ENCODE data around the gene AMPD1.

AMPD1 gene

GRCh38 chr1:114710360-114710759 lies 15.0 kb upstream of the AMPD1 start:
- no peak overlapping the region for H4K8ac ChIP-seq (ENCODE audit: low read depth, low read length)
- H3K4ac ChIP-seq (ENCODE audit: low read length): no peak overlapping the region
- H2BK5ac ChIP-seq (ENCODE audit: low read length): no peak overlapping the region
- no peak overlapping the region for H3K23ac ChIP-seq (ENCODE audit: low read depth, low read length, poor library complexity)
- no peak overlapping the region for H3K9ac ChIP-seq (ENCODE audit: low read depth, low read length, poor library complexity)
- H3K14ac ChIP-seq (ENCODE audit: low read length): no peak overlapping the region
- WGBS, 2 donors (ENCODE audit: extremely low coverage in 2 of 2, insufficient read length in 2 of 2, insufficient replicate concordance in 1 of 2): 100% methylated on average over 2 of the region's 3 CpGs; no CpG with 5 or more reads in 1 of the 2 donors
- no peak overlapping the region for H3K18ac ChIP-seq (ENCODE audit: low read length)
- H3K9me3 ChIP-seq (replicated peaks in 1 of 2; ENCODE audit: control insufficient read depth in 2 of 2, insufficient read depth in 1 of 2, low read depth in 1 of 2, low read length in 2 of 2): no peaks in the 10 kb centered on the region
- H3K36me3 ChIP-seq (replicated peaks in 1 of 2; ENCODE audit: control insufficient read depth in 2 of 2, insufficient read depth in 2 of 2, low read length in 2 of 2): peaks cover 15 to 94% of the 10 kb centered on the region in 2 donors
- no peak overlapping the region for H2BK15ac ChIP-seq (ENCODE audit: low read length)
- no peak overlapping the region for H2AK5ac ChIP-seq (ENCODE audit: low read depth, low read length)
- no peak overlapping the region for H2BK12ac ChIP-seq (ENCODE audit: low read length)
- no peaks in the 10 kb centered on the region for H3K27me3 ChIP-seq (ENCODE audit: control insufficient read depth in 3 of 3, insufficient read depth in 3 of 3, low read depth in 1 of 3, low read length in 3 of 3)
- H4K91ac ChIP-seq (ENCODE audit: low read depth, low read length, poor library complexity): no peak overlapping the region
- H3K79me1 ChIP-seq (ENCODE audit: low read depth, low read length): peaks cover 2% of the 10 kb centered on the region
- no peak for DNase-seq (ENCODE audit: low spot score)
- H3K4me1 ChIP-seq (ENCODE audit: control insufficient read depth in 2 of 2, insufficient read depth in 1 of 2, low read depth in 1 of 2, low read length in 2 of 2): no peaks in the 10 kb centered on the region
- H3K4me2 ChIP-seq (ENCODE audit: insufficient read depth, low read length, poor library complexity, severe bottlenecking): no peak overlapping the region
- no peak overlapping the region for H3K27ac ChIP-seq (replicated peaks; ENCODE audit: low read length)
- H3K4me3 ChIP-seq (ENCODE audit: low read length in 2 of 2): no peak overlapping the region
- H2AFZ ChIP-seq (ENCODE audit: low read length): no peak overlapping the region
- no peak overlapping the region for H2BK120ac ChIP-seq (ENCODE audit: low read depth, low read length)

DNA sequence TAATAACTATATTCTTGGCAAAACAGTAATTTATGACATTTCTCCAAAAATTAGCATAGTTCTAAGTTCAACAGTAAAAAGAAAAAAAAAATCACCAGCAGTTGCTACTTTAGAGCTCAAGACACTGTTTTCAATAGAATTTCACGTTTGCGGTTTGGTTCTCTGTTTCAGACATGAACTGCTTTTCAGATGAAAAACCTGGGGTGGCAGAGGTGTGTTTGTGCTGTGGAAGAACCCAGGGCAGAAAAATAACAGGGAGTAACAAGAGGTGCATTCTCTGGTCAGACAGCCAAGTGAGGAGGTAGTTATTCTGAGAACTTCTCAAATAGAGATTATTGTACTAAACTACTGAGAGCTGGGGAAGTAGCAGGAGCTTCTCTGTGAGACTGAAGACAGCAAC lies 12.3 kb upstream of the AMPD1 start:
- Histone ChIP-seq H3K23ac (ENCODE audit: low read depth, low read length, poor library complexity) (no peak overlapping the region), H2BK5ac (ENCODE audit: low read length) (no peak overlapping the region), H3K9me3 (replicated peaks in 1 of 2; ENCODE audit: control insufficient read depth in 2 of 2, insufficient read depth in 1 of 2, low read depth in 1 of 2, low read length in 2 of 2) (no peaks in the 10 kb centered on the region), H3K14ac (ENCODE audit: low read length) (no peak overlapping the region), H2AFZ (ENCODE audit: low read length) (no peak overlapping the region), H3K36me3 (replicated peaks in 1 of 2; ENCODE audit: control insufficient read depth in 2 of 2, insufficient read depth in 2 of 2, low read length in 2 of 2) (peaks cover 13 to 72% of the 10 kb centered on the region in 2 donors), H4K91ac (ENCODE audit: low read depth, low read length, poor library complexity) (no peak overlapping the region), H2BK12ac (ENCODE audit: low read length) (no peak overlapping the region), H3K27me3 (ENCODE audit: control insufficient read depth in 3 of 3, insufficient read depth in 3 of 3, low read depth in 1 of 3, low read length in 3 of 3) (no peaks in the 10 kb centered on the region), H3K18ac (ENCODE audit: low read length) (no peak overlapping the region), H3K9ac (ENCODE audit: low read depth, low read length, poor library complexity) (no peak overlapping the region), H2BK120ac (ENCODE audit: low read depth, low read length) (no peak overlapping the region), H3K4me1 (ENCODE audit: control insufficient read depth in 2 of 2, insufficient read depth in 1 of 2, low read depth in 1 of 2, low read length in 2 of 2) (no peaks in the 10 kb centered on the region), H3K4me3 (ENCODE audit: low read length in 2 of 2) (no peak overlapping the region), H3K4me2 (ENCODE audit: insufficient read depth, low read length, poor library complexity, severe bottlenecking) (no peak overlapping the region), H2AK5ac (ENCODE audit: low read depth, low read length) (no peak overlapping the region), H3K79me1 (ENCODE audit: low read depth, low read length) (no peaks in the 10 kb centered on the region), H3K27ac (replicated peaks; ENCODE audit: low read length) (no peak overlapping the region), H3K4ac (ENCODE audit: low read length) (no peak overlapping the region), H4K8ac (ENCODE audit: low read depth, low read length) (no peak overlapping the region), H2BK15ac (ENCODE audit: low read length) (no peak overlapping the region)
- WGBS, 2 donors (ENCODE audit: extremely low coverage in 2 of 2, insufficient read length in 2 of 2, insufficient replicate concordance in 1 of 2): no CpG with 5 or more reads among the region's 2 CpGs
- no peak for DNase-seq (ENCODE audit: low spot score)

DNA sequence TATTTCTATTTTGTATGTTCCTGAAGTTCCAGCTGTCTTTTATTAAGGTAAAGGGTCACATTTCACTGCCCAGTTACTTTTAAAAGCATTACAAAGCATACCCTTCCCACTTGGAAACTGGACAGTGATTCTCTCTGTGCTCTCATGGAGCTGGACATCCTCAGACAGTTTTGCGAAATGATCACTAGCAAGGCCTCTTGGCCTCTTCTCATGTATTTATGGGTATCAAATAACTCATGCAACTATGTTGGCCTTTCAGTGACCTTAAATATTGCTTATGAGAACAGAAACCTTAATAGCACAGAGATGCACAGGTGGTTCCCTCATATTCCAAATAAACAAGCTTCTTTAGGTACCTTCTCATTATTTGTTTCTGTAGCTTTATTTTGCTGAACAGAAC lies 7.9 kb upstream of the AMPD1 start:
- H3K27ac ChIP-seq (replicated peaks; ENCODE audit: low read length): no peak overlapping the region
- DNase-seq (ENCODE audit: low spot score): no peak
- H3K79me1 ChIP-seq (ENCODE audit: low read depth, low read length): no peaks in the 10 kb centered on the region
- H2AFZ ChIP-seq (ENCODE audit: low read length): no peak overlapping the region
- no peak overlapping the region for H3K23ac ChIP-seq (ENCODE audit: low read depth, low read length, poor library complexity)
- H2BK12ac ChIP-seq (ENCODE audit: low read length): no peak overlapping the region
- no peak overlapping the region for H2BK120ac ChIP-seq (ENCODE audit: low read depth, low read length)
- H3K14ac ChIP-seq (ENCODE audit: low read length): no peak overlapping the region
- WGBS, 2 donors (ENCODE audit: extremely low coverage in 2 of 2, insufficient read length in 2 of 2, insufficient replicate concordance in 1 of 2): no CpG with 5 or more reads among the region's 1 CpG
- H2AK5ac ChIP-seq (ENCODE audit: low read depth, low read length): no peak overlapping the region
- no peak overlapping the region for H4K91ac ChIP-seq (ENCODE audit: low read depth, low read length, poor library complexity)
- no peak overlapping the region for H4K8ac ChIP-seq (ENCODE audit: low read depth, low read length)
- peaks cover 0 to 5% (median 0%) of the 10 kb centered on the region in 3 experiments for H3K27me3 ChIP-seq (ENCODE audit: control insufficient read depth in 3 of 3, insufficient read depth in 3 of 3, low read depth in 1 of 3, low read length in 3 of 3)
- H3K4me3 ChIP-seq (ENCODE audit: low read length in 2 of 2): no peak overlapping the region
- H3K18ac ChIP-seq (ENCODE audit: low read length): no peak overlapping the region
- H3K4ac ChIP-seq (ENCODE audit: low read length): no peak overlapping the region
- no peak overlapping the region for H2BK5ac ChIP-seq (ENCODE audit: low read length)
- H3K9ac ChIP-seq (ENCODE audit: low read depth, low read length, poor library complexity): no peak overlapping the region
- no peaks in the 10 kb centered on the region for H3K9me3 ChIP-seq (replicated peaks in 1 of 2; ENCODE audit: control insufficient read depth in 2 of 2, insufficient read depth in 1 of 2, low read depth in 1 of 2, low read length in 2 of 2)
- no peaks in the 10 kb centered on the region for H3K4me1 ChIP-seq (ENCODE audit: control insufficient read depth in 2 of 2, insufficient read depth in 1 of 2, low read depth in 1 of 2, low read length in 2 of 2)
- H3K4me2 ChIP-seq (ENCODE audit: insufficient read depth, low read length, poor library complexity, severe bottlenecking): no peak overlapping the region
- peaks cover 4 to 32% of the 10 kb centered on the region in 2 donors for H3K36me3 ChIP-seq (replicated peaks in 1 of 2; ENCODE audit: control insufficient read depth in 2 of 2, insufficient read depth in 2 of 2, low read length in 2 of 2)
- no peak overlapping the region for H2BK15ac ChIP-seq (ENCODE audit: low read length)

DNA sequence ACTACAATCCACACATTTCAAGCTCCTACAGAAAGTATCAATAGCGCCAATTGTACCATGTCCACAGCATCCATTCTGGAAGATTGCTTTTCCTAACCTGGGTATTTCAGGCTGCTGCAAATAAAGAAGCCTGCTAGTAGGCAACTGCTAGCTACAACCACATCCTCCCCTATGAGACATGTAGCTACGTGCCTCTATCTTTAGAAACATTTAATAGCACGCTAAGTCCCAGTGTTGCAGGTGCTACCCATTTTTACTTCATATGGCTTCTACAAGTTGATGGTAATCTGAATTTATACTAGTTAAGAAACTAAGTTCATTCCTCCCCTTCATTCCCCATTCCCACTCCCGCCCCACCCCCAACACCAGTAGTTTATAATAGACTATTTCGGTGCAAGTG lies 7.4 kb upstream of the AMPD1 start:
- Histone ChIP-seq H3K4me2 (ENCODE audit: insufficient read depth, low read length, poor library complexity, severe bottlenecking) (no peak overlapping the region), H2AK5ac (ENCODE audit: low read depth, low read length) (no peak overlapping the region), H4K8ac (ENCODE audit: low read depth, low read length) (no peak overlapping the region), H3K23ac (ENCODE audit: low read depth, low read length, poor library complexity) (no peak overlapping the region), H3K27me3 (ENCODE audit: control insufficient read depth in 3 of 3, insufficient read depth in 3 of 3, low read depth in 1 of 3, low read length in 3 of 3) (peaks cover 0 to 5% (median 0%) of the 10 kb centered on the region in 3 experiments), H2AFZ (ENCODE audit: low read length) (no peak overlapping the region), H3K4me3 (ENCODE audit: low read length in 2 of 2) (no peak overlapping the region), H2BK12ac (ENCODE audit: low read length) (no peak overlapping the region), H3K18ac (ENCODE audit: low read length) (no peak overlapping the region), H3K79me1 (ENCODE audit: low read depth, low read length) (no peaks in the 10 kb centered on the region), H2BK15ac (ENCODE audit: low read length) (no peak overlapping the region), H4K91ac (ENCODE audit: low read depth, low read length, poor library complexity) (no peak overlapping the region), H2BK5ac (ENCODE audit: low read length) (no peak overlapping the region), H3K9me3 (replicated peaks in 1 of 2; ENCODE audit: control insufficient read depth in 2 of 2, insufficient read depth in 1 of 2, low read depth in 1 of 2, low read length in 2 of 2) (no peaks in the 10 kb centered on the region), H3K4me1 (ENCODE audit: control insufficient read depth in 2 of 2, insufficient read depth in 1 of 2, low read depth in 1 of 2, low read length in 2 of 2) (no peaks in the 10 kb centered on the region), H3K36me3 (replicated peaks in 1 of 2; ENCODE audit: control insufficient read depth in 2 of 2, insufficient read depth in 2 of 2, low read length in 2 of 2) (peaks cover 2 to 27% of the 10 kb centered on the region in 2 donors), H2BK120ac (ENCODE audit: low read depth, low read length) (no peak overlapping the region), H3K14ac (ENCODE audit: low read length) (no peak overlapping the region), H3K9ac (ENCODE audit: low read depth, low read length, poor library complexity) (no peak overlapping the region), H3K27ac (replicated peaks; ENCODE audit: low read length) (no peak overlapping the region), H3K4ac (ENCODE audit: low read length) (no peak overlapping the region)
- no peak for DNase-seq (ENCODE audit: low spot score)
- no CpG with 5 or more reads among the region's 5 CpGs for WGBS, 2 donors (ENCODE audit: extremely low coverage in 2 of 2, insufficient read length in 2 of 2, insufficient replicate concordance in 1 of 2)

Measured in neuronal stem cell (in vitro differentiated cells).